GM21717 (cell line): Measurements from ENCODE around the gene RAB14.

Experiments
- ATAC-seq: cut with Tn5 transposase; IDR thresholded peaks from one replicate; pipeline ENCODE4 v1.9.1; 2021; ENCODE audit warnings: mild to moderate bottlenecking, moderate library complexity; ENCODE audit not compliant: unreplicated experiment

Gene RAB14

DNA sequence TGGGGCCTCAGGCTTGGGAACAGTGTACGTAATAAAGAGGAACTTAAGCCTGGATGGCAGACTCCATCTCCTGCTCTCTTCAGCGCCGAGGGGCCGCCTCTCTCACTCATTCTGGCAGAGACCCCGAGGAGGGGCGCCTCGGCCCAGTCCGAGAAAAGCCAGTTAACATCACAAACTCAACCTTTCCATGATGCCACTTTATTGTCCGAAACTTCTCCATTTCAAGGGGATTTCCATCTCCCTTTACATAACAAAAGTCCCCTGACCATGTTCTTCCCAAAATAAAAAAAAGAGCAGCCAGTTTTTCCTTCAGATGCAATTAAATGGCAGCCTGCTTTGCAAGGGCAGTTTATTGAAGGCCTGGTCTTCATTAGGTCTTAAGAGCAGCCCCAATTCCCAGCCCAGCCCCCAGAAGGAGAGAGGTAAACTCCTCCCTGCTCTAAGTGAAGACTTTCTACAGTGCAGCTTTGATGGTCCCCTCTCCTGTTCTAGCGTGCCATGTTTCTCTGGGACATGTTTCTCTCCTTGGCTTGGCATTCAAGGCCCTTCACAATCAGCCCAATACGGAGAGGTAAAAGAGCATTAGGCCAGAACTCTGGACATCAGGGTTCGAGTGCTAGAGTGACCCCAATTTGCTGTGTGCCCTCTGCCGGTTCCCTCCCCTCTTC lies 19.5 kb upstream of the RAB14 start:
- ATAC-seq = no peak

DNA sequence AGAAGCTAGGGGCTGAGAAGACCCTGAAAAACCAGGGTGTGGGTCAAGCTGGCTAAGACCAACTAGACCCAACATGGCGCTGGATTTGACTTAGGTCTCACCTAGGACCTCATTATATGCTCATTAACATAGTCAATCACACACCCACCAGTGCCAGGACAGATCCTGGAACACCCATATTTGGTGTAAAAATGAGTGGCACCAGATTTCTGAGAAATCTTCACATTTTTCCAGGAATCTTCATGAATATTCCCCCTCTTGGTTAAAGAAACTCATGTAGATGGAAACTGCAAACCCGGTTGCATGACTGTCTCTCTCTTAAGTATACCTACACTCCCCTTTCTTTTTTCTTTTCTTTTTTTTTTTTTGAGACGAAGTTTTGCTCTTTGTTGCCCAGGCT lies 17.9 kb upstream of the RAB14 start:
- ATAC-seq = no peak

- ATAC-seq = no peak
These were observed 16.8 kb upstream of the RAB14 start for GRCh38 chr9:121218357-121219027.

DNA sequence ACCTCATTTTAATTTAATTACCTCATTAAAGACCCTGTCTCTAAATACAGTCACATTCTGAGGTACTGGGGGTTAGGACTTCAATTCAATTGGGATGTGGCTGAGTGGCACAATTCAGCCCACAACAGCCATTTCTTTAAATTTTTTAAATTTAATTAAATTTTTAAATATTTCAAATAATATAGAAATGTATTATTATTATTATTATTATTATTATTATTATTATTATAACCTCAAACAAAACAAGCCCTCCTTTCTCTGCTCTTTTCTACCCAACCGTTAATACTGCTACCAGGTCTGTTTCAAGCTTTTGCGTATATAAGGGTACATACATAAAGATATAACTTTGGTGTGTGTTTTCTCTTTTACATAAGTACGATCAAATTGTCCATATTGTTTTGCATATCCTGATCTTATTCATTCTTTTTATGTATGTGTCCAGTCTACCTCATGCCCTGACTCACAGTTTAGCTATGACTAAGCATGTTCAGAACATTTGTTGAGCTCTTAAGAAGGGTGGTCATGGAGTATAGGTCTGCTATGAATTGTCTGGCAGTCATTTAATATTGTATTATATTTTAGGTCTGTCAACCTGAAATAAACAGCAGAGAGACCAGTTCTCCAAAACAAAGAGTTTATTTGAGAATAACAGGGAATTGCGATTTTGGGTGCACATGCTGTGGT lies 16.1 kb upstream of the RAB14 start:
- ATAC-seq = peak; percentile 57

- no peak for ATAC-seq
These were observed 14.7 kb upstream of the RAB14 start for GRCh38 chr9:121216271-121216805.

- ATAC-seq = no peak
These were observed 12.3 kb upstream of the RAB14 start for GRCh38 chr9:121214005-121214404.

GRCh38 chr9:121213136-121213806 lies 11.6 kb upstream of the RAB14 start:
- ATAC-seq = peak; percentile 54

GRCh38 chr9:121210536-121210935 lies 8.9 kb upstream of the RAB14 start:
- ATAC-seq = no peak

DNA sequence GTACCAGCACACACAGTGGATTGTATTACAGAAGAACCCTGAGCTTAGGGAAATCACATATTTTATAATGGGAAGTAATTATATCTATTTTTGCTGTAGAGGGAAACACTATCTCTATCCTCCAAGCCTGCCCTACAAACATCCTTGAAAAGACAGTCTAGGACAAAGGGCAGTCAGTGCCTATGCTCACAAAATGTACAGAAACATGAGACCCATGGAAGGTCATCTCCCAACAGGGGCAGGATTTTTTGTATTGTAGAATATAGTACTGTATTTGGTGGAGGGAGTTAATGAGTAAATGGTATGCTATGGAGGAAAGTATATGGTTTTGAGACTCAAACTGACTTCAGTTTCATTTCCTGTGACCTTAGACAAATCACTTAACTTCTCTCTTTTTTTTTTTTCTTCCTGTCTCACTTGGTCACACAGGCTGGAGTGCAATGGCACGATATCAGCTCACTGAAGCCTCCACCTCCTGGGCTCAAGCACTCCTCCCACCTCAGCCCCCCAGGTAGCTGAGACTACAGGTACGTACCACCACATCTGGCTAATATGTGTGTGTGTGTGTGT lies 5.8 kb upstream of the RAB14 start:
- ATAC-seq = peak; percentile 68

DNA sequence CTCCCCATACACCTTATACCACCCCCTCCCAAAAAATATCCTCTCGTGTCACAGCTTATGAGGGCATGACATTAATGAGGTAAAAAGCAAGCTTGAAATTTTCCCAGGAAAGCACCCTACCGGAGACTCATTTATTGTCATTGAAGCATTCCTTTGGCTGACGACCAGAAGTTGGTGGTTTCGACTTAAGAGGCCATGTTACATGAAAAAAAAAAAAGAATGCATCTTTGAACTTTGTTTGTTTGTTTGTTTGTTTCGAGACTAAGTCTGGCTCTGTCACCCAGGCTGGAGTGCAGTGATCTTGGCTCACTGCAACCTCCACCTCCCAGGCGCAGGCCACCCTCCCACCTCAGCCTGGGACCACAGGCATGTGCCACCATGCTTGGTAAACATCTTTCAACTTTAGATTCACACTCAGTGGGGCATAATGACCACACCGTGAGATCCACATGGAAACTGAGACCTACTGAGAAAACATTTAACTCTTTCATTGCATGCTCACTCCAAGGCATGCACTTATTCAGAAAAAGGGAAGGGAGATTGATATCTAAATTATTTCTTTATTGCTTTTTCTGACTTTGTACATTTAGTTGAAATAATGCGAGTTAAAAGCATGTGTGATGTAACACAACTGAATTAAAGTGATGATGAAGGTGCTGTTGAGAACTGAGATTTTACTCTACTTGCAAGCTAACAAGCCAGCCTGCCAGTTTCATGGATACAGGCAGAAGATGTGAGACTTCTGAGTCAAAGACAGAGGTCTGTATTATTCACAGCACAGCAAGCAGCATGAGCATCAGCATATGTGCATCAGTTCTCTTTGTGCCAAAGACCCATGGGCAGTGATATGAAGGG lies 5.1 kb upstream of the RAB14 start:
- ATAC-seq = peak; percentile 30

DNA sequence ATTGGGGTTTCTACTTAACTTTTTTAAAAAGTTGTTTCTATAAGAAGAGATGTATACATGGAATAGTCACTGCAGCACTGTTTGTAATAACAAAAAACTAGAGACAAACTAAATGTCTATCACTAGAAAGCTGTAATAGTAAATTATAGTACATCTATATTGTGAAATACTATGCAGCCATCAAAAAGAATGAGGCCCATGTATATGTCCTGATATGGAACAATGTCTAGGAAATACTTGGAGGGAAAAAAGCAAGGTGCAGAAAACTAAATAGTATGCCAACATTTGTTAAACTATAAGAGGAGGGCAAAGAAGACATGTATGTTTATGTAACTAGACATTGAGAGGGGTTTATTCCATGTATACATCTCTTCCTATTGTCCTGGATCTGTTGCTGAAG lies 2.9 kb upstream of the RAB14 start:
- no peak for ATAC-seq

- ATAC-seq = no peak
These were observed 2.5 kb upstream of the RAB14 start for GRCh38 chr9:121204121-121204520.

- ATAC-seq = peak; percentile 22
These were observed 478 bp downstream of the RAB14 start for GRCh38 chr9:121201045-121201737.

DNA sequence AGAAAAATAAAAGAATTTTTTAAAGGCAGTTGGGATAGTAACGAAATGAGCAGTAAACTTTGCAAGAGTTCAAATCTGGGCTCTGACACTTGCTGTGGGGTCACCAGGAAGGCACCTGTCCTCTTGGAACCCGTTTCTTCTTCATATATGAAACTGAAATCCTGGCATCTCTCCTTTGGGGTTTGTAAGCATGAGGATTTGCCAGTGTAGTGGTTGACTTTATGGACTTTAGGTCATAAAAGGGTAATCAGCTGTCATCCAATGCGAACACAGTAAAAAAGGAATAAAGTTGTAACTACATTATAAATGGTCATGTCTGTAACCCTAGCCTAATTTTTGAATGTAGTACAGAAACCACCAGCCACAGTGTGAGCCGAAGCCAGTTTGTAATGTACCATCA lies 1.3 kb downstream of the RAB14 start:
- ATAC-seq = no peak

GRCh38 chr9:121199921-121200320 lies 1.7 kb downstream of the RAB14 start:
- no peak for ATAC-seq

DNA sequence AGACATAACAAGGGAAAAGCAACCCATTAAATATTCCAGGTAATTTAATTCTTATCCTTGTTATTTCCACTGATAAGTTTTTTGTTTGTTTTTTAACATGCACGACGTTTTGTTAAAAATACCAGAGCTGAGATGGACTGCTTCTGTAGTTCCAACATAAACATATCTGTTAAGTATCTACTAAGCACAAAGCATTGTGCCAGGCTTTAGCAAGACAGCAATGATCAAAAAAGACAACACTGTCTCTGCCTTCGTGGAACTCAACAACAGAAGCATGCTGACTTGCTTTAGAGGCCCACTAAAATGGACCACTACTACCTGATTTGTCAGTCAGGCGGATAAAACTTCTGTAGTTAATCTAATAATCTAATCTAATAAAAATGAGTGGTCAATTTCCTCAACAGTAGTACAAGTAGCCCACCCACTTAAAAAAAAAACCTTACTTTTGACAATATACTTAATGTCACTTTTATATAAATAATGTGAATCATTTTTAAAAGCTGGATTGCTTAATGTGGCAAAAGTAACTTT lies 3.1 kb downstream of the RAB14 start:
- ATAC-seq = no peak

DNA sequence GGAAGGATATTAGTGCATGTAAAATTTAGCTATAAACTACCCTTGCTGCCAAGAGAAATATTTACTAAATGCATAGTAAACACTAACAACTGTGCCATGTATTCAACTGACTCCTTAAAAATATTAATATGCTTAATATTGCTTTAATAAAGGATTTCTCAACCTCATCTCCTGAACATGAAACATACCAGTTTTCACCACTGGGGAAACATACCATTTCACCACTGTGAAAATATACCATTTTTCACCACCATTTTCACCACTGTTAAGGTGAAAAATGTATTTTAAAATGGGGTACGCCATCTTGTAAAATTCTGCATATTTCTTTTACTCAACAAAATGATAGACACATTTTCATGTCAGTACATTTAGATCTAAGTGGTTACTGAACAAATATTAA lies 4.5 kb downstream of the RAB14 start:
- no peak for ATAC-seq

GRCh38 chr9:121196389-121196788 lies 5.3 kb downstream of the RAB14 start:
- ATAC-seq = no peak

- no peak for ATAC-seq
These were observed 6.9 kb downstream of the RAB14 start for GRCh38 chr9:121194730-121195129.
